CD4-positive, alpha-beta T cell (primary cell): ENCODE data around the gene CTNNA3. TPM values are rescaled to one million over a fixed set of nuclear protein-coding genes. Genes with fewer than 3 reads are reported as not detected.

Source experiments
- ATAC-seq: fragments of 200-7000 bp; cut with Tn5 transposase; one replicate; pipeline ENCODE4 v1.10.0; 2022; ENCODE audit warnings: mild to moderate bottlenecking; ENCODE audit not compliant: poor library complexity
- CTCF ChIA-PET: fragments of 350-600 bp; sonication (Branson Sonifier 250); formaldehyde crosslinking; loops from one replicate; lab custom pipeline; 2021; ENCODE audit warnings: antibody characterized with exemption, inconsistent platforms; lab: Charles Lee
- POLR2A ChIA-PET: fragments of 350-600 bp; sonication (Branson Sonifier 250); formaldehyde crosslinking; loops from one replicate; lab custom pipeline; 2021; ENCODE audit warnings: antibody characterized with exemption, inconsistent platforms; lab: Charles Lee
- DNase-seq, 14 experiments: peaks; one replicate each; pipeline ENCODE4 v3.0.0-alpha.2; 2013 to 2020; ENCODE audit warnings: mixed read lengths in 2 of 14
- H3K27ac ChIP-seq, 2 donors: one replicate each; pipeline versions ENCODE4 v1.5.1 to v1.7.0; 2013; ENCODE audit warnings: low read length in 2 of 2, low read depth in 1 of 2, mild to moderate bottlenecking in 1 of 2
- H3K27me3 ChIP-seq, 2 experiments: 1 replicate in 1 of 2; 2 replicates in 1 of 2; pipeline versions ENCODE4 v1.6.1 to v1.7.0; 2013; ENCODE audit warnings: low read length in 2 of 2, control low read depth in 1 of 2, mild to moderate bottlenecking in 1 of 2, moderate library complexity in 1 of 2; ENCODE audit not compliant: insufficient read depth in 2 of 2, control insufficient read depth in 1 of 2
- H3K36me3 ChIP-seq: one replicate; pipeline ENCODE4 v1.6.1; 2013; ENCODE audit warnings: low read length, control low read depth; ENCODE audit not compliant: insufficient read depth
- H3K4me1 ChIP-seq: one replicate; pipeline ENCODE4 v1.6.1; 2013; ENCODE audit warnings: low read length, control low read depth; ENCODE audit not compliant: insufficient read depth
- H3K4me3 ChIP-seq: one replicate; pipeline ENCODE4 v1.5.1; 2013; ENCODE audit warnings: mild to moderate bottlenecking, low read length, moderate library complexity
- H3K9me3 ChIP-seq, 2 experiments: 1 replicate in 1 of 2; 2 replicates in 1 of 2; pipeline versions ENCODE4 v1.6.1 to v1.7.0; 2013; ENCODE audit warnings: low read length in 2 of 2, mild to moderate bottlenecking in 2 of 2, control low read depth in 1 of 2, moderate library complexity in 1 of 2; ENCODE audit not compliant: control insufficient read depth in 1 of 2, insufficient read depth in 1 of 2
- H3K27ac Mint-ChIP-seq: one replicate; pipeline ENCODE4 v1.8.0; 2020; ENCODE audit warnings: mixed read lengths
- H3K27me3 Mint-ChIP-seq: one replicate; pipeline ENCODE4 v1.8.0; 2021; ENCODE audit warnings: mixed read lengths
- H3K36me3 Mint-ChIP-seq: one replicate; pipeline ENCODE4 v1.8.0; 2021; ENCODE audit warnings: low read depth, mixed read lengths
- H3K4me1 Mint-ChIP-seq: one replicate; pipeline ENCODE4 v1.8.0; 2021; ENCODE audit warnings: low read depth, mixed read lengths
- H3K4me3 Mint-ChIP-seq: one replicate; pipeline ENCODE4 v1.8.0; 2020; ENCODE audit warnings: mild to moderate bottlenecking, mixed read lengths
- H3K9me3 Mint-ChIP-seq: one replicate; pipeline ENCODE4 v1.8.0; 2020; ENCODE audit warnings: mixed read lengths
- CTCF ChIP-seq: fragments of 200-600 bp; IDR thresholded peaks from one replicate; pipeline ENCODE4 v1.8.0; 2022; ENCODE audit warnings: antibody characterized with exemption, mild to moderate bottlenecking
- intact Hi-C, 2 experiments: fragments of 100-400 bp; cut with DNase I in 1 of 2; cut with micrococcal nuclease in 1 of 2; formaldehyde crosslinking; loops; one replicate each; pipeline versions ENCODE4 v1.15.1 to v1.9.0; 2023 to 2025; cut with DNase I, micrococcal nuclease
- total RNA-seq, 174 experiments: library from RNA in 2 of 174; stranded (reverse) in 2 of 174; gene quantifications; one replicate each; pipeline ENCODE4 v1.2.3 and lab custom pipeline; 2021 to 2026

The CTNNA3 gene
- total RNA-seq, 2 experiments from 2014 or later, result 0.80 TPM; not detected in 1

GRCh38 chr10:67487906-67488619 lies 207.9 kb downstream of the CTNNA3 start:
- Histone ChIP-seq H3K36me3 (no peaks in the 10 kb centered on the region), H3K4me3 (no peak overlapping the region), H3K27me3 (no peaks in the 10 kb centered on the region), H3K4me1 (no peaks in the 10 kb centered on the region), H3K9me3 (no peaks in the 10 kb centered on the region), H3K27ac (no peak overlapping the region)
- ChIA-PET POLR2A (interaction anchor here (0.6 kb wide), 1 partner anchor 290 kb away, joined by 3 read pairs; no protein-coding TSS in a partner anchor), CTCF (no interaction called here)
- no peak for DNase-seq
- no peak for TF ChIP-seq CTCF
- Mint-ChIP-seq H3K36me3 (no peaks in the 10 kb centered on the region), H3K27me3 (peaks cover 12% of the 10 kb centered on the region), H3K27ac (no peak overlapping the region), H3K4me3 (no peak overlapping the region), H3K9me3 (peaks cover 4% of the 10 kb centered on the region), H3K4me1 (no peaks in the 10 kb centered on the region)
- intact Hi-C loops, result no loop called here
- no peak for ATAC-seq

DNA sequence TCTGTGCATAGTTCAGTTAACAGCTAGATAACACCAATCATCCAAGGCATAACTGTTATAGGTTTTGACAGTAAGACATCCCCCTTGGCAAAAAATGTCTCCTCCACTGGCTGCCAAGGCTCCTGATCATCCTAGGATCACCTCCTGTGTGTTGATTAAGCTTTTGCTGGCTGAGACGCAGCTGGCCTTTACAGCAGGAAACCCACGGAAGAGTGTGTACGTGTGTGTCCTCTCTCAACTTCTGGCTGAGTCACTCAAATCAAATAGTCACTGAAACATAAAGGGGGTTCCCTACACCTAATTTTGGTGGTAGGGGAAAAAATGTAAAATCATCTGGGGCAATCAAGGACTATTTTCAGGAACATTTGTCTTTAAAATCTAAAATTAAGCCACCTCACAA lies 208.8 kb downstream of the CTNNA3 start:
- H3K4me3 ChIP-seq, result no peak overlapping the region
- H3K27me3 ChIP-seq, result no peaks in the 10 kb centered on the region
- H3K4me3 Mint-ChIP-seq, result no peak overlapping the region
- no peak for DNase-seq
- POLR2A ChIA-PET, result no interaction called here
- CTCF ChIA-PET, result no interaction called here
- no peak overlapping the region for H3K27ac Mint-ChIP-seq
- intact Hi-C loops, result no loop called here
- peaks cover 12% of the 10 kb centered on the region for H3K27me3 Mint-ChIP-seq
- no peaks in the 10 kb centered on the region for H3K4me1 Mint-ChIP-seq
- no peaks in the 10 kb centered on the region for H3K36me3 ChIP-seq
- no peak overlapping the region for H3K27ac ChIP-seq
- no peaks in the 10 kb centered on the region for H3K4me1 ChIP-seq
- H3K9me3 ChIP-seq, result no peaks in the 10 kb centered on the region
- no peak for TF ChIP-seq CTCF
- peaks cover 4% of the 10 kb centered on the region for H3K9me3 Mint-ChIP-seq
- no peak for ATAC-seq
- no peaks in the 10 kb centered on the region for H3K36me3 Mint-ChIP-seq

GRCh38 chr10:67477868-67478267 lies 218.1 kb downstream of the CTNNA3 start:
- H3K27me3 ChIP-seq, result no peaks in the 10 kb centered on the region
- peaks cover 14 to 15% of the 10 kb centered on the region in 2 experiments for H3K9me3 ChIP-seq
- TF ChIP-seq CTCF, result no peak
- intact Hi-C loops, result no loop called here
- no peak overlapping the region for H3K4me3 Mint-ChIP-seq
- H3K36me3 ChIP-seq, result no peaks in the 10 kb centered on the region
- H3K36me3 Mint-ChIP-seq, result no peaks in the 10 kb centered on the region
- H3K27me3 Mint-ChIP-seq, result no peaks in the 10 kb centered on the region
- no peak for ATAC-seq
- H3K27ac ChIP-seq, result no peak overlapping the region
- no peak for DNase-seq
- H3K4me3 ChIP-seq, result no peak overlapping the region
- no peak overlapping the region for H3K27ac Mint-ChIP-seq
- POLR2A ChIA-PET, result no interaction called here
- peaks cover 15% of the 10 kb centered on the region for H3K9me3 Mint-ChIP-seq
- CTCF ChIA-PET, result interaction anchor here (1.4 kb wide), 1 partner anchor 172 kb away, joined by 3 read pairs; no protein-coding TSS in a partner anchor
- H3K4me1 Mint-ChIP-seq, result no peaks in the 10 kb centered on the region
- H3K4me1 ChIP-seq, result no peaks in the 10 kb centered on the region
